Germinal center (tissue), 1 donor: ENCODE measurements around the gene SEL1L3.

Source experiments
- DNase-seq: peaks from one replicate; pipeline ENCODE4 v3.0.0; 2012; ENCODE audit warnings: mixed read lengths, low spot score

Gene SEL1L3

DNA sequence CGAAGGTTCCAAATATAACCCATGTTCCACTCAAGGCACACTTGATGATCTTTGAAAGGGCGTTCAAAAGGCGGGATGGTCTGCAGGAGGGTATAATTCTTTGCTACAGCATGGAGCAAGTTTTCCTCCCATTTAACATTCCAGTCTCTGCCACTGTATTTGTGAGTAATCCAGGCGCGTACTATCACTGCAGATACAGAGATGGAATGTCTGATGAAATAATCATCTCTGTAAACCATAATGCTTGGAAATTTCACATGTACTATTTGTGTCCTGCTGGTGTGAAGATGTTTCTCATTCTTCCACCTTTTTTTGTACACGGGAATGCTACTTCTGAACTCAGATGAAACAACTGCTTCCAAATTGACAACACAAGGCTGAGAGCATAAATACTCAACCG is 15.5 kb downstream of the SEL1L3 start:
- no peak for DNase-seq

- DNase-seq = no peak
Measured at GRCh38 chr4:25845841-25846653, 16.7 kb downstream of the SEL1L3 start.

DNA sequence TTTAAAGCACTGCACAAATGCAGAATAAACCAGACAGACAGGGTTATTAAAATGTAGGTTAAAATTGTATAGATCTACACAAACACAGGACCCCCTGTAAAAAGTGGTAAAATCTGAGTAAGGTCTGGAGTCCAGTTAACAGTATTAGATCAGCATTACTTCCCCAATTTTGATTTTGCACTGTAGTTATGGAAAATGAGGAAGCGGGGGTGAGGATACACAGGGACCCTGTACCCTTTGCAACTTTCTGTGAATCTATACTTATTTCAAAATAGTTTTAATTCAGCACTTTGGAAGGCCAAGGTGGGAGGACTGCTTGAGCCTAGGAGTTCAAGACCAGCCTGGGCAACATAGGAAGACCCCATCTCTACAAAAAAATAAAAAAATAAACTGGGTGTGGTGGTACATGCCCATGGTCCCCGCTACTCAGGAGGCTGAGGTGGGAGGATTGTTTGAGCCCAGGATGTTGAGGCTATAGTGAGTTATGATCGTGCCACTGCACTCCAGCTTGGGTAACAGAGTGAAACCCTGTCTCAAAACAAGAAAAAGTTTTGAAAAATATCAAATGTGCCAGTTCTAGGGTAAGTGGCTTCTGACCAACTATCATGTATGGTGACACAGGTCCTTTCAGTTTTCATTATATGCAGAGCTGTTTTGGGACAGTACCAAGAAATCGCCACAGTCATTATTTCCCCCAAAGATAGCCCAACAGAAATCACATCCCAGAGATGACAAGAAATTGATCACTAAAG is 17.7 kb downstream of the SEL1L3 start:
- DNase-seq = no peak

- no peak for DNase-seq
Measured at GRCh38 chr4:25843340-25844097, 19.3 kb downstream of the SEL1L3 start.

GRCh38 chr4:25842229-25842845 is 20.5 kb downstream of the SEL1L3 start:
- peak; percentile 43 for DNase-seq

DNA sequence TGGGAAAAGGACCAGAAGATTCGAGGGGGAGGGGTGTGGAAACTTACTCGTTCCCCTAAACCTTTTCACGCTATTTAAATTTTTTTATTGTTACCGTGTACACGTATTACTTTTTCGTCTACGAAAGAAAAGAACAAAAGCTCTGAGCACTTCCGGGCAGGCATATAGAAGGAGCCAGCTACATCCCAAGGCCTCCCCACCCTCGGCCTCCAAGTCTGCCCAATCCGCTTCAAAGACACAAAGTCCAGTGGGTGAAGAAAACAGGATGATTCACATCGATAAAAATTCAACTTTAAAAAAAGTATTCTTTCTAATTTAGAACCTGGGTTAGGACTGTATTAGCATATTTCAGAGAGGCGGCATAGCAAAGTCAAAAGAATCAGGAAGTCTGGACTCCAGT is 23.1 kb downstream of the SEL1L3 start:
- no peak for DNase-seq

- no peak for DNase-seq
Measured at GRCh38 chr4:25839233-25839632, 23.6 kb downstream of the SEL1L3 start.

DNA sequence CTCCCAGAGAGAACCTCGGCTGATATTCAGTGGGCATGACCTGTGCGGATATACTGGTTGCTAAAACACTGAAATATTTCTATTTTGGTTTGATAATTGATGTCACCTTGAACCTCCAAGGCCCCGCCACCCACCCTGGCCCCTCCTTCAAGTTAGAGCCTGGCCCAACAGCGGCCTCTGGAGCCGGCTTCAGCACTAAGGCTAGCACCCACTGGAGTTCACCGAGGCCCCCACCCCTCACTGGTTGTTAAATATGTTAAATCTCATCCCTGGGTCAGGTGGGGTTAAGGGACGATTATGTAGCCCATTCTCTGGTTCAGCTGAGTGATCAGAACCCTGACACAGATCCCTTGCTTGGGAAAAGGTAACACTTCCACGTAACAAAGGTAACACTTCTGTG is 24.3 kb downstream of the SEL1L3 start:
- DNase-seq = no peak

- no peak for DNase-seq
Measured at GRCh38 chr4:25837107-25837506, 25.7 kb downstream of the SEL1L3 start.

GRCh38 chr4:25835384-25835783 is 27.4 kb downstream of the SEL1L3 start:
- no peak for DNase-seq

GRCh38 chr4:25834411-25835107 is 28.2 kb downstream of the SEL1L3 start:
- no peak for DNase-seq

- DNase-seq = no peak
Measured at GRCh38 chr4:25830548-25830947, 32.2 kb downstream of the SEL1L3 start.

- no peak for DNase-seq
Measured at GRCh38 chr4:25827897-25828296, 34.9 kb downstream of the SEL1L3 start.

DNA sequence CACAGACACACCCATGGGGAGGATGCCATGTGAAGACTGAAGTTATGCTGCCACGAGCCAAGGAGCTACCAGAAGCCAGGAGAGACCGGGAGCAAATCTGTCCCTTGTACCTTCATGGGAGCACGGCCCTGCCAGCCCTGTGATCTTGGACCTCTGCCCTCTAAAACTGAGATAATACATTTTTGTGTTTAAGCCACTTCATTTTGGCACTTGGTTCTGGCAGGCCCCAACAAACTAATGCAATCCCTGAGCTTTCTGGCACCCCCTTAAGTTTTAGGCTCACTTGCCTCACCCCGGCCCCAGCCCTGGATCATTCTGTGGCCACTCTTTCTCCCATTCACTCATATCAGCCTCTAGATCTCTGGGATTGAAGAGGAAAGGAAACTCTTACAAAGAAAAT is 35.4 kb downstream of the SEL1L3 start:
- no peak for DNase-seq

DNA sequence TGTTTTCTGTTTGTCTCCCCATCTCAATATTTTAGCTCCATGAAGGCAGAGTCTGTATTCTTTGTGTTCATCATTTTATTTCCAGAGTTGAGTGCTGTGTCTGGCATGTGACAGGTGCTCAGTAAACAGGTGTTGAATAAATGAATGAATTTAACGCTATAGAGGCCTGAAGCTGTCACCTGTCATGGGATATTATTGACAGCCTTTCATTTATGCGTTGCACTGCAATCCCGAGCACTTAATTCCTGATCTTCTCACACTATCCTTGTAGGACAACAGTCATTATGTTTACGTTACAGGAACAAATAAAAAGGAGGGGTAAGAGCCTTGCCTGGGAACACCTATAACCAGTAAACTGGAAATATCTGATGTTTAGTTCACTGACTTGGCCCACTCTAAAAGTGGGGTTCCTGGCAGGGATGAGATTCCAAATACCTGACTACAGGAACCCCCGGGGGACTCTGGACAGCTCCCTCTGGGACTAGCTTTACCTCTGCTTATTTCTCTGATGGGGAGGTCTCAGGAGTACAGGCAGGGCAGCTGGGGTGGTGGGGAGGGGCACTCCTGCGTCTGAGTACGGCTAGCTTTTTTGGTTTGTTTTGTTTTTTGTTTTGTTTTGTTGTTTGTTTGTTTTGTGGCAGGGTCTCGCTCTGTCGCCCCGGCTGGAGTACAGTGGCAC is 36.6 kb downstream of the SEL1L3 start:
- DNase-seq = no peak

DNA sequence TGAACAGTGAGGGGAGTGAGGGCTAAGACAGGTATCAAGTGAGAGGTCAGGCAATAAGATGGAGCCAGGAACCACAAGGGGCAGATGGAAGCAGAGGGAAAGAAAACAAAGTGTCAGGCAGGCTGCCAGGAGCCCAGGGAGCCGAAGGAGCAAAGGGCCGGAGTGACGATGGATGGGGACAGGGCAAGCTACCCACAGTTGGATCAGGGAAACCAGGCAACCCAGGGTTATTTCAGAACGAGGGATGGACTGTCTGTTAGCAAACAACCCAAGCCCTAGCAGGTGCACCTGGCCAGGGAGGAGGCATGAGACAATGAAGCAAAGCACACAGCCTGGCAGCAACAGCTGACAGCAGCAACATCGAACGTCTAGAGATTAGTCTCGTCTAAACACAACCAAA is 39.2 kb downstream of the SEL1L3 start:
- DNase-seq = no peak

- DNase-seq = no peak
Measured at GRCh38 chr4:25821899-25822298, 40.9 kb downstream of the SEL1L3 start.

DNA sequence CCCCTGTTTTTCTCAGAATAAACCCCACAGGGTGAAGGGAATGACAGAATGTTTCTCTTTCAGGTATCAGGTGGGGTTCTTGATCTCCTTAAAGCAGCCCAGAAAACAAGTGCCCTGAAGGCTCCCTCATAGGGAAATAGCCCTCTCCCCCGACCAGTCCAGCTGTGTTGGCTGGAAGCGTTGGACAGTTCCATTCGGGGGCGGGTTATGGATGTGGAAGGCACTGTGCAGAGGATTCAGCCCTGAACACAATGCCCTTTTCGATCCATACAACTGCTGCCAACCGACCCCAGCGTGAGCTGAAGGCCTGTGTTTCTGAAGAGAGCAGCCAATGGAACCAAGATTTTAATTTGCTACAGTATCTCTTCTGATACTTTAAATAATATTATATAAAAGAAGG is 41.5 kb downstream of the SEL1L3 start:
- DNase-seq = no peak

GRCh38 chr4:25818876-25819275 is 43.9 kb downstream of the SEL1L3 start:
- DNase-seq = no peak

DNA sequence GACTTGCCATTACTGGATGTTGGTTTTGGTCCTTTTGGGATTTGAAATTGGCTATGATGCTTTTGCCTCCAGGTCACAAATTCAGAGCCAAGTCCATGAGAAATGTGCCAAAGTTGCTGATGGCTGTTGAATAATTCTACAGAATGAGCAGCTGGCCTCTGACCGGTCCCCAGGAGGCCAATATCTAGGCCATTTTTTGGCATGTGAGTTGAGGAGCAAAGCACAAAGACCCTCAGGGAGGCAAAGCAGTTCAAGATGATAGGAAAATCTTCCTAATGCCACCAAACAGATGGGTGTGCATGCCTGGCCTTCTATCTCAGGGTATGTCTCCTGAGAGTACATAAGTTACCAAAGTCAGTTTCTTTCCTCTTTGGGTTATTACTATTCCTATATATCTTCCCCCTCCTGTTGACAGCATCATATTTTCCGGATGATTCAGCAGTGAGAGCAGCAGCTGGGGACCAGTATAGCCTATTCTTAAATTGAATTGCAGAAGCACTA is 44.4 kb downstream of the SEL1L3 start:
- DNase-seq = no peak
